Vagina (tissue), 2 donors: Measurements from ENCODE around the gene TRIM47. TPM values are rescaled to one million over a fixed set of nuclear protein-coding genes. Genes with fewer than 3 reads are reported as not detected.

Source experiments
- DNase-seq, 2 donors: peaks; one replicate each; pipeline ENCODE4 v3.0.0-alpha.2; 2017; ENCODE audit errors: extremely low spot score in 2 of 2
- H3K27ac ChIP-seq: fragments of 200-600 bp; sonication (generic); one replicate; pipeline ENCODE4 v1.5.1; 2019
- H3K27me3 ChIP-seq: fragments of 200-600 bp; sonication (generic); one replicate; pipeline ENCODE4 v1.5.1; 2019
- H3K36me3 ChIP-seq, 2 donors: fragments of 200-600 bp; sonication (generic); one replicate each; pipeline ENCODE4 v1.5.1; 2017 to 2019
- H3K4me1 ChIP-seq: fragments of 200-600 bp; sonication (generic); one replicate; pipeline ENCODE4 v1.5.1; 2019
- H3K4me3 ChIP-seq, 2 donors: fragments of 200-600 bp; sonication (generic); 1 replicate in 1 of 2; 2 replicates in 1 of 2; pipeline ENCODE4 v1.5.1; 2016 to 2019
- H3K9me3 ChIP-seq: fragments of 200-600 bp; sonication (generic); one replicate; pipeline ENCODE4 v1.5.1; 2019
- POLR2A ChIP-seq, 2 donors: fragments of 450-650 bp; IDR thresholded peaks; one replicate each; pipeline ENCODE4 v1.6.1; 2017; ENCODE audit warnings: antibody characterized with exemption in 2 of 2, mild to moderate bottlenecking in 2 of 2, moderate library complexity in 2 of 2
- POLR2AphosphoS5 ChIP-seq, 2 donors: sonication (generic); formaldehyde crosslinking; IDR thresholded peaks; one replicate each; pipeline ENCODE4 v1.9.0; 2017; ENCODE audit warnings: antibody characterized with exemption in 2 of 2, mild to moderate bottlenecking in 2 of 2, low read depth in 1 of 2; ENCODE audit not compliant: insufficient read depth in 1 of 2
- intact Hi-C: fragments of 100-400 bp; cut with DNase I; formaldehyde crosslinking; loops from one replicate; pipeline ENCODE4 v1.15.1; 2023
- total RNA-seq: library from RNA; depleted of rRNA; stranded (reverse); fragments of >200 nt; gene quantifications from one replicate; pipeline ENCODE4 v1.2.3, GENCODE V29; 2016
- TF ChIP-seq, protein P1 (sequence below), 3 experiments: fragments of 450-650 bp in 2 of 3; fragments of 200-600 bp in 1 of 3; sonication (generic) in 1 of 3; IDR thresholded peaks; one replicate each; pipeline ENCODE4 v1.5.1; 2017 to 2019; ENCODE audit warnings: antibody characterized with exemption in 3 of 3, mild to moderate bottlenecking in 2 of 3, moderate library complexity in 2 of 3

Gene TRIM47
- total RNA-seq, 1 donor from 2014 or later = 63.3 TPM

DNA sequence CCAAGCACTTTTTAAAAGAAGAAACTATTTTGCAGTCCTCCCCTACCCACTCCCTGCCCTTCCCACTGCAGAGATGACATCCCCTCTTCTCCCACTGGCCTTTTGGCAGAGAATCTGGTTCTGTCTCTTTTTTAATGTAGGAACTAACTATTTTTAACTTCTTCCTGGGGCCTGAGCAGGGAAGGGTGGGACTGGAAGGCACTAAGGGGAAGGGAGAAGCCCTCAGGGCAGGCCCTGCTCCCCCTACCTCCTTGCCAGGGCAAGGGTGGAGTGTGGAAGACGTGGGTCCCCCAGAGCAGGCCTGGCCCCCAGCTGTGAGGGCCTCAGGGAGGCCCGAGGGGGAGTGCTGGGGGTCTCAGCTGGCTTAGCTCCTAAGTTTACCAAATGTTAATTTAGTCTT is 53.7 kb downstream of the TRIM47 start:
- intact Hi-C loops = no loop called here
- Histone ChIP-seq H3K4me1 (peaks cover 31% of the 10 kb centered on the region), H3K36me3 (peaks cover 0 to 33% of the 10 kb centered on the region in 2 donors), H3K4me3 (no peak overlapping the region), H3K27ac (no peak overlapping the region), H3K9me3 (no peaks in the 10 kb centered on the region), H3K27me3 (no peaks in the 10 kb centered on the region)
- no peak for TF ChIP-seq POLR2AphosphoS5 (IDR thresholded peaks at IDR 0.05; ENCODE audit: insufficient read depth in 1 of 2, low read depth in 1 of 2)
- no peak for TF ChIP-seq POLR2A (IDR thresholded peaks at IDR 0.05)
- TF ChIP-seq, protein P1, sequence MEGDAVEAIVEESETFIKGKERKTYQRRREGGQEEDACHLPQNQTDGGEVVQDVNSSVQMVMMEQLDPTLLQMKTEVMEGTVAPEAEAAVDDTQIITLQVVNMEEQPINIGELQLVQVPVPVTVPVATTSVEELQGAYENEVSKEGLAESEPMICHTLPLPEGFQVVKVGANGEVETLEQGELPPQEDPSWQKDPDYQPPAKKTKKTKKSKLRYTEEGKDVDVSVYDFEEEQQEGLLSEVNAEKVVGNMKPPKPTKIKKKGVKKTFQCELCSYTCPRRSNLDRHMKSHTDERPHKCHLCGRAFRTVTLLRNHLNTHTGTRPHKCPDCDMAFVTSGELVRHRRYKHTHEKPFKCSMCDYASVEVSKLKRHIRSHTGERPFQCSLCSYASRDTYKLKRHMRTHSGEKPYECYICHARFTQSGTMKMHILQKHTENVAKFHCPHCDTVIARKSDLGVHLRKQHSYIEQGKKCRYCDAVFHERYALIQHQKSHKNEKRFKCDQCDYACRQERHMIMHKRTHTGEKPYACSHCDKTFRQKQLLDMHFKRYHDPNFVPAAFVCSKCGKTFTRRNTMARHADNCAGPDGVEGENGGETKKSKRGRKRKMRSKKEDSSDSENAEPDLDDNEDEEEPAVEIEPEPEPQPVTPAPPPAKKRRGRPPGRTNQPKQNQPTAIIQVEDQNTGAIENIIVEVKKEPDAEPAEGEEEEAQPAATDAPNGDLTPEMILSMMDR (IDR thresholded peaks at IDR 0.05) = no peak
- no peak for DNase-seq

Other genes starting within 250 kb of the TRIM47 start
- gene SMIM5, start 245.1 kb downstream of the TRIM47 start, total RNA-seq = 2.2 TPM
- gene RECQL5, start 211.4 kb downstream of the TRIM47 start, total RNA-seq = 44.0 TPM
- 79.1 TPM for gene SAP30BP, start 211.2 kb downstream of the TRIM47 start, total RNA-seq
- gene ITGB4, start 157.1 kb downstream of the TRIM47 start, total RNA-seq = 169 TPM
- 18.4 TPM for gene GALK1, start 113.4 kb downstream of the TRIM47 start, total RNA-seq
- gene UNK, start 93.8 kb downstream of the TRIM47 start, total RNA-seq = 35.1 TPM
- gene UNC13D, start 34.2 kb downstream of the TRIM47 start, total RNA-seq = 32.7 TPM
- gene WBP2, start 23.2 kb downstream of the TRIM47 start, total RNA-seq = 54.3 TPM
- 59.9 TPM for gene TRIM65, start 18.4 kb upstream of the TRIM47 start, total RNA-seq
- gene MRPL38, start 26.3 kb upstream of the TRIM47 start, total RNA-seq = 67.8 TPM
- 13.0 TPM for gene FBF1, start 62.5 kb upstream of the TRIM47 start, total RNA-seq
- gene ACOX1, start 100.6 kb upstream of the TRIM47 start, total RNA-seq = 50.6 TPM
- gene TEN1, start 100.7 kb upstream of the TRIM47 start, total RNA-seq = 10.3 TPM
- gene CDK3, start 122.3 kb upstream of the TRIM47 start, total RNA-seq = 3.2 TPM
- 115 TPM for gene EVPL, start 148.7 kb upstream of the TRIM47 start, total RNA-seq
- gene SRP68, start 193.9 kb upstream of the TRIM47 start, total RNA-seq = 52.8 TPM
- not detected for gene GALR2, start 196.2 kb upstream of the TRIM47 start, total RNA-seq
- gene ZACN, start 200.6 kb upstream of the TRIM47 start, total RNA-seq = not detected
- gene EXOC7, start 225.2 kb upstream of the TRIM47 start, total RNA-seq = 79.8 TPM